NOMO-1 (cell line): ENCODE results near the gene AXIN2.

Source experiments
- DNase-seq, 2 experiments: peaks; one replicate each; lab custom pipeline; 2025; ENCODE audit not compliant: unreplicated experiment in 2 of 2; lab: John Stamatoyannopoulos, UW

Gene AXIN2

GRCh38 chr17:65554553-65555223 is 6.8 kb downstream of the AXIN2 start:
- DNase-seq, result no peak

- no peak for DNase-seq
Measured at GRCh38 chr17:65553646-65554552, 7.5 kb downstream of the AXIN2 start.

GRCh38 chr17:65553009-65553645 is 8.3 kb downstream of the AXIN2 start:
- no peak for DNase-seq

GRCh38 chr17:65552214-65552613 is 9.2 kb downstream of the AXIN2 start:
- no peak for DNase-seq

GRCh38 chr17:65551267-65552040 is 10.0 kb downstream of the AXIN2 start:
- DNase-seq, result no peak

GRCh38 chr17:65550758-65551157 is 10.7 kb downstream of the AXIN2 start:
- no peak for DNase-seq

- no peak for DNase-seq
Measured at GRCh38 chr17:65550075-65550662, 11.3 kb downstream of the AXIN2 start.

- no peak for DNase-seq
Measured at GRCh38 chr17:65548269-65548969, 13.0 kb downstream of the AXIN2 start.

GRCh38 chr17:65547253-65547670 is 14.2 kb downstream of the AXIN2 start:
- DNase-seq, result no peak

GRCh38 chr17:65546579-65546978 is 14.9 kb downstream of the AXIN2 start:
- DNase-seq, result no peak

- no peak for DNase-seq
Measured at GRCh38 chr17:65545705-65546523, 15.5 kb downstream of the AXIN2 start.

- no peak for DNase-seq
Measured at GRCh38 chr17:65544672-65545071, 16.8 kb downstream of the AXIN2 start.

GRCh38 chr17:65542610-65543009 is 18.8 kb downstream of the AXIN2 start:
- no peak for DNase-seq

- DNase-seq, result no peak
Measured at GRCh38 chr17:65542067-65542466, 19.4 kb downstream of the AXIN2 start.

- no peak for DNase-seq
Measured at GRCh38 chr17:65541453-65541852, 20.0 kb downstream of the AXIN2 start.

GRCh38 chr17:65539630-65540266 is 21.7 kb downstream of the AXIN2 start:
- DNase-seq, result no peak

- DNase-seq, result no peak
Measured at GRCh38 chr17:65538675-65539529, 22.5 kb downstream of the AXIN2 start.
